ENCODE results near the gene DNAJC30.

DNAJC30 gene

DNA sequence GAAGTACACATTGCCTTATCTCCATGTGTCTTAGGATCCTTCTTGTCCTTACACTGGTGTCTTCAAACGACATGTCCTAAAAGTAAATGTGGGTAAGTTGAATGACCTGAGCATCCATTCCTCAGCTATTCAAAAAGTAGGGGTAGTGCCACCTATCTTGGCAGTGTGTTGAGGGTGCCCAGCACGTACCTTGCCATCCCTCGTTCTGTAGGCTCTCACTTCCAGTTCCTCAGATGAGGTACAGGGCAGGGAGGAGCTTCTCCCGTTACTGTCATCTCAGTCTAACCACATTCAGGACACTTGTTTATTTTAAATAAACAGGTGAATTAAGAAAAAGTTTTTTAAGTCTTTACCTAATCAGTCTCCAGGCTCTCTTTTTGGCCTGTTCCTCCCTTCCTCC lies 13.1 kb upstream of the DNAJC30 start:
- Histone ChIP-seq H3K4me3 (ENCODE audit: insufficient read length, low read depth) (no peak overlapping the region), H3K9ac (ENCODE audit: insufficient read length, low read depth) (no peak overlapping the region), H3K4me1 (ENCODE audit: insufficient read depth, insufficient read length) (no peaks in the 10 kb centered on the region), H3K9me3 (ENCODE audit: insufficient read depth, low read length) (no peaks in the 10 kb centered on the region), H3K27me3 (ENCODE audit: insufficient read depth, insufficient read length) (no peaks in the 10 kb centered on the region), H3K36me3 (ENCODE audit: insufficient read depth, insufficient read length, low read length) (peaks cover 94% of the 10 kb centered on the region)
- DNase-seq (ENCODE audit: low read depth, low spot score) = no peak
- no peak for TF ChIP-seq ZNF274 (IDR thresholded peaks at IDR 0.05; ENCODE audit: low read depth, low read length)
- no peak for TF ChIP-seq YY1 (IDR thresholded peaks at IDR 0.05; ENCODE audit: insufficient read depth, insufficient read length)

DNA sequence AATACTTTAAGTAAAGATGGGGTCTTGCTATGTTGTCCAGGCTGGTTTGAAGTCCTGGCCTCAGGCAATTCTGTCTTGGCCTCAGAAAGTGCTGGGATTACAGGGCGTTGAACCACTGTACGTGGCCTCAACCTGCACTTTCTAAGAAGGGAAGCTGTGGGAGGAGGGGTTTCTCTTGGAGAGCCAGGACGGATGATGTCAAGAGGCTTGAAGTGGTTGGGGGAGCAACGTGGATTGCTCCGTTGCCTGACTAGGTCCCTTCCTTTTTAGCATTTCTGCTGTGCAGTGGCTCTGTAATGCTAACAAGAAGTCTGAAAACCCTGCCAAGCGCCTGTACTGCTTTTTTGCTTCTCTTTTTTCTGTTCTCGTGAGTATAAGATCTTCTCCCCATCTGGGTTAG lies 7.4 kb upstream of the DNAJC30 start:
- DNase-seq (ENCODE audit: low read depth, low spot score) = no peak
- peaks cover 90% of the 10 kb centered on the region for H3K36me3 ChIP-seq (ENCODE audit: insufficient read depth, insufficient read length, low read length)
- TF ChIP-seq YY1 (IDR thresholded peaks at IDR 0.05; ENCODE audit: insufficient read depth, insufficient read length) (no peak), ZNF274 (IDR thresholded peaks at IDR 0.05; ENCODE audit: low read depth, low read length) (no peak)
- H3K4me3 ChIP-seq (ENCODE audit: insufficient read length, low read depth) = no peak overlapping the region
- no peaks in the 10 kb centered on the region for H3K27me3 ChIP-seq (ENCODE audit: insufficient read depth, insufficient read length)
- H3K9me3 ChIP-seq (ENCODE audit: insufficient read depth, low read length) = no peaks in the 10 kb centered on the region
- no peaks in the 10 kb centered on the region for H3K4me1 ChIP-seq (ENCODE audit: insufficient read depth, insufficient read length)
- H3K9ac ChIP-seq (ENCODE audit: insufficient read length, low read depth) = no peak overlapping the region

- Histone ChIP-seq H3K4me3 (ENCODE audit: insufficient read length, low read depth) (no peak overlapping the region), H3K4me1 (ENCODE audit: insufficient read depth, insufficient read length) (no peaks in the 10 kb centered on the region), H3K36me3 (ENCODE audit: insufficient read depth, insufficient read length, low read length) (peaks cover 76% of the 10 kb centered on the region), H3K9ac (ENCODE audit: insufficient read length, low read depth) (no peak overlapping the region), H3K27me3 (ENCODE audit: insufficient read depth, insufficient read length) (no peaks in the 10 kb centered on the region), H3K9me3 (ENCODE audit: insufficient read depth, low read length) (no peaks in the 10 kb centered on the region)
- no peak for DNase-seq (ENCODE audit: low read depth, low spot score)
- TF ChIP-seq YY1 (IDR thresholded peaks at IDR 0.05; ENCODE audit: insufficient read depth, insufficient read length) (no peak), ZNF274 (IDR thresholded peaks at IDR 0.05; ENCODE audit: low read depth, low read length) (no peak), SUZ12 (IDR thresholded peaks at IDR 0.05; ENCODE audit: extremely low read depth, insufficient read depth, insufficient read length) (no peak)
These were observed 5.0 kb upstream of the DNAJC30 start for GRCh38 chr7:73688288-73688687.

DNA sequence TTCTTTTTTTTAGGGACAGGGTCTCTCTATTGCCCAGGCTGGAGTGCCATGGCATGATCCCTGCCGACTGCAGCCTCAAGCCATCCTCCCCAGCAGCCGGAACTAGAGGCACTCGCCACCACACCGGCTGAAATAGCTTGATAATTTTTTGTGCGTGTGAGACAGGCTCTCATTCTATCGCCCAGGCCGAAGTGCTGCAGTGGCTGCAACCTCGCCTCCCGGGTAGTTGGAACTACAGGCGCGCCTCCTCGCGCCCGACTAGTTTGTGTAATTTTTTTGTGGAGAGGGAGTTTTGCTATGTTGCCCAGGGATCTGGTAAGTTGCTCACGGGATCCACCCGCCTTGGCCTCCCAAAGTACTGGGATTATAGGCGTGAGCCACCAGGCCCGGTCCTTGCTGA lies 2.1 kb upstream of the DNAJC30 start:
- no peak for TF ChIP-seq SUZ12 (IDR thresholded peaks at IDR 0.05; ENCODE audit: extremely low read depth, insufficient read depth, insufficient read length)
- no peak for TF ChIP-seq ZNF274 (IDR thresholded peaks at IDR 0.05; ENCODE audit: low read depth, low read length)
- no peak for TF ChIP-seq YY1 (IDR thresholded peaks at IDR 0.05; ENCODE audit: insufficient read depth, insufficient read length)
- no peak for DNase-seq (ENCODE audit: low read depth, low spot score)
- H3K4me3 ChIP-seq (ENCODE audit: insufficient read length, low read depth) = no peak overlapping the region
- no peaks in the 10 kb centered on the region for H3K27me3 ChIP-seq (ENCODE audit: insufficient read depth, insufficient read length)
- H3K36me3 ChIP-seq (ENCODE audit: insufficient read depth, insufficient read length, low read length) = peaks cover 58% of the 10 kb centered on the region
- H3K4me1 ChIP-seq (ENCODE audit: insufficient read depth, insufficient read length) = no peaks in the 10 kb centered on the region
- no peaks in the 10 kb centered on the region for H3K9me3 ChIP-seq (ENCODE audit: insufficient read depth, low read length)
- H3K9ac ChIP-seq (ENCODE audit: insufficient read length, low read depth) = no peak overlapping the region

DNA sequence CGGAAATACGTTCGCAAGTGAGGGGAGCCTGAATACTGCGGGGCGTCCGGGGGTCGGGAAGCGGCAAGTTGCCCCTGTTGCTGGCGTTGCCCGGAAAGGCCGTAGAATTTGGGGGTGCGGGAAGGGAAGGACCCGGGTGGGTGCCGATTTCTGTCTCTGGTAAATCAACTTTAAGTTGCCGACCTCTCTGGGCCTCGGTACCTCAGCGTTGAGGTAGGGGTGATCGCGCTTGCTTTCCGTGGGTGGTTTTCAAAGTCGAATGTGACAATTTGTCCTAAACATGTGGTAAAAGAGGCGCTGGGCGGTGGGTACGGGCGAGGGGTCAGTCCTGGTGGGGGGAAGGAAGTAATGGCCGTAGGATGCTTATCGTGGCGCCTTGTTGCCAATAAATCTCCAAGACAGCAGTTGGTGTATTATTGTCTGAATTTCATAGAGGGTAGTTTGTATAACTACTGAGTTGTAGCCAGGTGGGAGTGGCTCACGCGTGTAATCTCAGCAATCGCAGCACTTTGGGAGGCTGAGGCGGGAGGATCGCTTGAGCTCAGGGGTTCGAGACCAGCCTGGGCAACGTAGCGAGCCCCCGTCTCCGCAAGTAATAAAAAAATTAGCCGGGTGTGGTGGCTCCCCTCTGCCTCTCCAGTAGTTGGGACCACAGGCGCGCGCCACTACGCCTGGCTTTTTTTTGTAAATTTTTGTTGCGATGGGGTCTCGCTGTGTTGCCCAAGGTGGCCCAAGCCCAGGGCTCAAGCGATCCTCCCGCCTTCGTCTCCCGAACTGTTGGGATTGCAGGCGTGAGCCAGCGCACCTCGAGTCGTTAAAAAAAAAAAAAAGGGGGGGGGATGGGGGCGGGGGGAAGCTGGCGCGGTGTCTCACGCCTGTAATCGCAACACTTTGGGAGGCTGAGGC lies 788 bp upstream of the DNAJC30 start:
- Histone ChIP-seq H3K9ac (ENCODE audit: insufficient read length, low read depth) (peak overlapping the region; percentile 86), H3K4me3 (ENCODE audit: insufficient read length, low read depth) (peak overlapping the region; percentile 89), H3K9me3 (ENCODE audit: insufficient read depth, low read length) (no peaks in the 10 kb centered on the region), H3K36me3 (ENCODE audit: insufficient read depth, insufficient read length, low read length) (peaks cover 55% of the 10 kb centered on the region), H3K4me1 (ENCODE audit: insufficient read depth, insufficient read length) (no peaks in the 10 kb centered on the region), H3K27me3 (ENCODE audit: insufficient read depth, insufficient read length) (no peaks in the 10 kb centered on the region)
- DNase-seq (ENCODE audit: low read depth, low spot score) = no peak
- TF ChIP-seq ZNF274 (IDR thresholded peaks at IDR 0.05; ENCODE audit: low read depth, low read length) (no peak), SUZ12 (IDR thresholded peaks at IDR 0.05; ENCODE audit: extremely low read depth, insufficient read depth, insufficient read length) (no peak), YY1 (IDR thresholded peaks at IDR 0.05; ENCODE audit: insufficient read depth, insufficient read length) (no peak)

- Histone ChIP-seq H3K9ac (ENCODE audit: insufficient read length, low read depth) (peak overlapping the region; percentile 97), H3K27me3 (ENCODE audit: insufficient read depth, insufficient read length) (no peaks in the 10 kb centered on the region), H3K4me3 (ENCODE audit: insufficient read length, low read depth) (peak overlapping the region; percentile 90), H3K36me3 (ENCODE audit: insufficient read depth, insufficient read length, low read length) (peaks cover 53% of the 10 kb centered on the region), H3K9me3 (ENCODE audit: insufficient read depth, low read length) (no peaks in the 10 kb centered on the region), H3K4me1 (ENCODE audit: insufficient read depth, insufficient read length) (no peaks in the 10 kb centered on the region)
- TF ChIP-seq YY1 (IDR thresholded peaks at IDR 0.05; ENCODE audit: insufficient read depth, insufficient read length) (no peak), SUZ12 (IDR thresholded peaks at IDR 0.05; ENCODE audit: extremely low read depth, insufficient read depth, insufficient read length) (no peak), ZNF274 (IDR thresholded peaks at IDR 0.05; ENCODE audit: low read depth, low read length) (no peak)
- DNase-seq (ENCODE audit: low read depth, low spot score) = no peak
These were observed 553 bp downstream of the DNAJC30 start for GRCh38 chr7:73682745-73683055.

DNA sequence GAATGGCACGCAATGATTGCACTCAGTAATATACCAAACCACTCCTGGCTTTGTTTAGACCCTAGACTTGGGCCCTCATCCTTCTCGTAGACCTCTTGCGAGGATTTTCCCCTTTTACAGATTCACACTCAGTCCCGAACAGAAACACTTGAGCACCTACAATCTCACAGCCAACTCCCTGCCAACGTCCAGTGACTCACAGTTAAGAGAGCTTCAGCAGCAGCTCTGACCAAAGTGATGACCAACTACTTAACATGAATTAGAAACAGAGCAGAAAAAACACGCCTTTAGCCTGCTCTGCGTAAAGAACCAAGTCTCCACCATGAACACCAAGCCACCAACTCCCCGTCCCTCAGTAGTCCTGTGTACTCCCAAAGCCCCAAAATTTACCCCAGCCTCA lies 2.2 kb downstream of the DNAJC30 start:
- no peak overlapping the region for H3K9ac ChIP-seq (ENCODE audit: insufficient read length, low read depth)
- H3K4me1 ChIP-seq (ENCODE audit: insufficient read depth, insufficient read length) = no peaks in the 10 kb centered on the region
- TF ChIP-seq YY1 (IDR thresholded peaks at IDR 0.05; ENCODE audit: insufficient read depth, insufficient read length) = no peak
- no peak for TF ChIP-seq ZNF274 (IDR thresholded peaks at IDR 0.05; ENCODE audit: low read depth, low read length)
- no peak for TF ChIP-seq SUZ12 (IDR thresholded peaks at IDR 0.05; ENCODE audit: extremely low read depth, insufficient read depth, insufficient read length)
- no peak overlapping the region for H3K4me3 ChIP-seq (ENCODE audit: insufficient read length, low read depth)
- H3K36me3 ChIP-seq (ENCODE audit: insufficient read depth, insufficient read length, low read length) = peaks cover 37% of the 10 kb centered on the region
- DNase-seq (ENCODE audit: low read depth, low spot score) = no peak
- H3K9me3 ChIP-seq (ENCODE audit: insufficient read depth, low read length) = no peaks in the 10 kb centered on the region
- H3K27me3 ChIP-seq (ENCODE audit: insufficient read depth, insufficient read length) = no peaks in the 10 kb centered on the region

Measured in NT2/D1 (cell line).